H9 (cell line): ENCODE data around the gene MAPK8IP2. TPM values are rescaled to one million over a fixed set of nuclear protein-coding genes. Genes with fewer than 3 reads are reported as not detected.

ENCODE experiments used
- DNase-seq: peaks from one replicate; pipeline ENCODE4 v3.0.0-alpha.2; 2017
- H2AFZ ChIP-seq: one replicate; pipeline ENCODE4 v1.6.1; 2013; ENCODE audit warnings: mild to moderate bottlenecking, low read length, control low read depth, moderate library complexity
- H2AK5ac ChIP-seq: 2 replicates; pipeline ENCODE4 v1.6.1; 2013; ENCODE audit warnings: low read length, control low read depth, mixed read lengths; ENCODE audit not compliant: insufficient read length
- H2BK120ac ChIP-seq: one replicate; pipeline ENCODE4 v1.6.1; 2013; ENCODE audit warnings: low read depth, mild to moderate bottlenecking, low read length, control low read depth, inconsistent platforms; ENCODE audit not compliant: poor library complexity, severe bottlenecking
- H2BK12ac ChIP-seq: 2 replicates; pipeline ENCODE4 v1.6.1; 2013; ENCODE audit warnings: low read length, control low read depth, mixed read lengths, low read depth; ENCODE audit not compliant: insufficient read length
- H2BK15ac ChIP-seq: 2 replicates; pipeline ENCODE4 v1.6.1; 2013; ENCODE audit warnings: low read depth, low read length, control low read depth
- H2BK20ac ChIP-seq: one replicate; pipeline ENCODE4 v1.6.1; 2013; ENCODE audit warnings: low read depth, mild to moderate bottlenecking, low read length, control low read depth, inconsistent platforms; ENCODE audit not compliant: poor library complexity, severe bottlenecking
- H2BK5ac ChIP-seq: 2 replicates; pipeline ENCODE4 v1.6.1; 2013; ENCODE audit warnings: low read length, control low read depth, mixed read lengths; ENCODE audit not compliant: insufficient read length
- H3K14ac ChIP-seq: 2 replicates; pipeline ENCODE4 v1.6.1; 2013; ENCODE audit warnings: low read length, control low read depth; ENCODE audit not compliant: insufficient read depth
- H3K18ac ChIP-seq: 2 replicates; pipeline ENCODE4 v1.6.1; 2013; ENCODE audit warnings: low read depth, mild to moderate bottlenecking, mixed read lengths, low read length, control low read depth; ENCODE audit not compliant: insufficient read length
- H3K23ac ChIP-seq: 2 replicates; pipeline ENCODE4 v1.6.1; 2013; ENCODE audit warnings: low read length, control low read depth, mixed read lengths, low read depth; ENCODE audit not compliant: insufficient read length
- H3K23me2 ChIP-seq: 2 replicates; pipeline ENCODE4 v1.6.1; 2013; ENCODE audit warnings: low read depth, mild to moderate bottlenecking, mixed read lengths, low read length, control low read depth; ENCODE audit not compliant: insufficient read length, poor library complexity, severe bottlenecking
- H3K27ac ChIP-seq: 2 replicates; pipeline ENCODE4 v1.5.1; 2013; ENCODE audit warnings: low read length, control low read depth, mixed read lengths, low read depth; ENCODE audit not compliant: insufficient read length
- H3K27me3 ChIP-seq: 2 replicates; pipeline ENCODE4 v1.6.1; 2013; ENCODE audit warnings: low read length, control low read depth, inconsistent platforms; ENCODE audit not compliant: insufficient read depth
- H3K4ac ChIP-seq: 2 replicates; pipeline ENCODE4 v1.6.1; 2013; ENCODE audit warnings: low read depth, mild to moderate bottlenecking, control low read depth, inconsistent platforms, low read length, moderate library complexity
- H3K4me1 ChIP-seq: 2 replicates; pipeline ENCODE4 v1.6.1; 2013; ENCODE audit warnings: low read length, control low read depth, inconsistent platforms; ENCODE audit not compliant: insufficient read depth
- H3K4me2 ChIP-seq: 2 replicates; pipeline ENCODE4 v1.6.1; 2013; ENCODE audit warnings: low read length, control low read depth, mixed read lengths; ENCODE audit not compliant: insufficient read length, insufficient read depth
- H3K56ac ChIP-seq: 2 replicates; pipeline ENCODE4 v1.6.1; 2013; ENCODE audit warnings: low read depth, mild to moderate bottlenecking, mixed read lengths, low read length, control low read depth; ENCODE audit not compliant: insufficient read length
- H3K79me1 ChIP-seq: 2 replicates; pipeline ENCODE4 v1.6.1; 2013; ENCODE audit warnings: low read depth, mild to moderate bottlenecking, moderate library complexity, low read length, control low read depth, inconsistent platforms; ENCODE audit not compliant: insufficient read depth, poor library complexity, severe bottlenecking
- H3K79me2 ChIP-seq: 2 replicates; pipeline ENCODE4 v1.6.1; 2013; ENCODE audit warnings: low read length, control low read depth, inconsistent platforms; ENCODE audit not compliant: insufficient read depth
- H3K9ac ChIP-seq: 2 replicates; pipeline ENCODE4 v1.6.1; 2013; ENCODE audit warnings: low read length, control low read depth, mixed read lengths; ENCODE audit not compliant: insufficient read length; ENCODE audit errors: extremely low read depth
- H3K9me3 ChIP-seq: one replicate; pipeline ENCODE4 v1.6.1; 2013; ENCODE audit warnings: low read depth, low read length, inconsistent platforms; ENCODE audit not compliant: control insufficient read depth
- H3T11ph ChIP-seq: one replicate; pipeline ENCODE4 v1.6.1; 2013; ENCODE audit warnings: mild to moderate bottlenecking, low read length, control low read depth, inconsistent platforms
- H4K20me1 ChIP-seq: one replicate; pipeline ENCODE4 v1.6.1; 2013; ENCODE audit not compliant: control insufficient read depth, insufficient read length, insufficient read depth
- H4K5ac ChIP-seq: 2 replicates; pipeline ENCODE4 v1.6.1; 2013; ENCODE audit warnings: low read depth, mild to moderate bottlenecking, mixed read lengths, low read length, control low read depth; ENCODE audit not compliant: insufficient read length
- H4K8ac ChIP-seq: replicated peaks from 2 replicates; pipeline ENCODE4 v1.6.1; 2013; ENCODE audit warnings: low read length, control low read depth, mixed read lengths, low read depth; ENCODE audit not compliant: insufficient read length
- H4K91ac ChIP-seq: 2 replicates; pipeline ENCODE4 v1.6.1; 2013; ENCODE audit warnings: low read depth, mild to moderate bottlenecking, moderate library complexity, mixed read lengths, low read length, control low read depth; ENCODE audit not compliant: insufficient read length
- H3K27ac Mint-ChIP-seq, 3 experiments: 2 replicates in 2 of 3; 3 replicates in 1 of 3; pipeline ENCODE4 v1.8.0; 2020 to 2021; ENCODE audit warnings: mixed read lengths in 3 of 3, mild to moderate bottlenecking in 1 of 3, moderate library complexity in 1 of 3
- H3K27me3 Mint-ChIP-seq: 2 replicates; pipeline ENCODE4 v1.8.0; 2021; ENCODE audit warnings: low read depth, mild to moderate bottlenecking, moderate library complexity, mixed read lengths
- H3K36me3 Mint-ChIP-seq, 3 experiments: 2 replicates in 2 of 3; 3 replicates in 1 of 3; pipeline ENCODE4 v1.8.0; 2020 to 2021; ENCODE audit warnings: low read depth in 3 of 3, mixed read lengths in 3 of 3; ENCODE audit not compliant: insufficient read depth in 1 of 3
- H3K4me1 Mint-ChIP-seq, 2 experiments: 2 replicates each; pipeline ENCODE4 v1.8.0; 2020; ENCODE audit warnings: mixed read lengths in 2 of 2
- H3K4me3 Mint-ChIP-seq, 2 experiments: 2 replicates in 1 of 2; 3 replicates in 1 of 2; pipeline ENCODE4 v1.8.0; 2020 to 2021; ENCODE audit warnings: mild to moderate bottlenecking in 2 of 2, mixed read lengths in 2 of 2, moderate library complexity in 1 of 2
- H3K9me3 Mint-ChIP-seq, 2 experiments: 2 replicates in 1 of 2; 3 replicates in 1 of 2; pipeline ENCODE4 v1.8.0; 2020; ENCODE audit warnings: mild to moderate bottlenecking in 2 of 2, mixed read lengths in 2 of 2, moderate library complexity in 1 of 2
- WGBS: extraction: QIAGEN DNeasy Blood & Tissue Kit; methylation state at CpG from one replicate; pipeline ENCODE4 v1.1.7; 2013; ENCODE audit warnings: missing lambda C conversion rate, low lambda C conversion rate, mixed read lengths; ENCODE audit not compliant: insufficient read length; ENCODE audit errors: extremely low coverage; 5-methylcytosine and 5-hydroxymethylcytosine counted together
- total RNA-seq: library from RNA; stranded (reverse); gene quantifications from 2 replicates; pipeline ENCODE4 v1.2.1, GENCODE V29; 2021
- TF ChIP-seq, protein P1 (sequence below): fragments of 200-600 bp; sonication (generic); conservative IDR thresholded peaks from 3 replicates; pipeline ENCODE4 v1.8.0; 2021; ENCODE audit warnings: antibody characterized with exemption, mild to moderate bottlenecking

MAPK8IP2 gene
- total RNA-seq, 1 experiment from 2014 or later: 5.7 TPM

DNA sequence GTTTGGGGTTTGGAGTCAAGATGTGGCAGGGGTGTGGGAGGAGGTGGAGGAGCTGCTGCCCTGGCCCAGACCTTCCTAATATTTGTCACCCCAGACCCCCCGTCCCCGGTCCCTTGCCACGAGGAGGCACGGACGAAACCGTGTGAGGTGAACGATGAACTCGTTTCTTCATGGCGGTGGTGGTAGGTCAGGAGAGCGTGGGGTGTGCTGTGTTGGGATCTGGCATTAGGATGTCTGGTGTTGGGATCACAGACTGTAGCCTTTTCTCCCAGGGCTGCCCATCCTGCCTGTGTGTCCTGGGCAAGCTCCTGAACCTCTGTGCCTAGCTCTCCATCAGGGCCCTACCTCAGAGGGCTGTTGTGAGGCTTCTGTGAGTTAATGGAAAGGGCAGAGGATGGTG lies 8.4 kb downstream of the MAPK8IP2 start:
- no peaks in the 10 kb centered on the region for H3K27me3 ChIP-seq
- peaks cover 10 to 16% of the 10 kb centered on the region in 2 experiments for H3K4me1 Mint-ChIP-seq
- no peak overlapping the region for H3K56ac ChIP-seq
- H3K14ac ChIP-seq: no peak overlapping the region
- H3K79me2 ChIP-seq: no peaks in the 10 kb centered on the region
- no peaks in the 10 kb centered on the region for H3K9me3 Mint-ChIP-seq
- no peak overlapping the region for H2AK5ac ChIP-seq
- H3K36me3 Mint-ChIP-seq: no peaks in the 10 kb centered on the region; a peak in 2 of 7 replicates
- no peak overlapping the region for H4K8ac ChIP-seq
- peaks cover 3% of the 10 kb centered on the region; the same call in 1 of the 2 replicates for H3K4me1 ChIP-seq
- H2BK15ac ChIP-seq: no peak overlapping the region
- no peak overlapping the region for H3K9ac ChIP-seq
- H3K4ac ChIP-seq: no peak overlapping the region
- no peak overlapping the region for H3K4me2 ChIP-seq
- H4K5ac ChIP-seq: no peak overlapping the region
- no peaks in the 10 kb centered on the region for H4K20me1 ChIP-seq
- no peak for DNase-seq
- TF ChIP-seq, protein P1, sequence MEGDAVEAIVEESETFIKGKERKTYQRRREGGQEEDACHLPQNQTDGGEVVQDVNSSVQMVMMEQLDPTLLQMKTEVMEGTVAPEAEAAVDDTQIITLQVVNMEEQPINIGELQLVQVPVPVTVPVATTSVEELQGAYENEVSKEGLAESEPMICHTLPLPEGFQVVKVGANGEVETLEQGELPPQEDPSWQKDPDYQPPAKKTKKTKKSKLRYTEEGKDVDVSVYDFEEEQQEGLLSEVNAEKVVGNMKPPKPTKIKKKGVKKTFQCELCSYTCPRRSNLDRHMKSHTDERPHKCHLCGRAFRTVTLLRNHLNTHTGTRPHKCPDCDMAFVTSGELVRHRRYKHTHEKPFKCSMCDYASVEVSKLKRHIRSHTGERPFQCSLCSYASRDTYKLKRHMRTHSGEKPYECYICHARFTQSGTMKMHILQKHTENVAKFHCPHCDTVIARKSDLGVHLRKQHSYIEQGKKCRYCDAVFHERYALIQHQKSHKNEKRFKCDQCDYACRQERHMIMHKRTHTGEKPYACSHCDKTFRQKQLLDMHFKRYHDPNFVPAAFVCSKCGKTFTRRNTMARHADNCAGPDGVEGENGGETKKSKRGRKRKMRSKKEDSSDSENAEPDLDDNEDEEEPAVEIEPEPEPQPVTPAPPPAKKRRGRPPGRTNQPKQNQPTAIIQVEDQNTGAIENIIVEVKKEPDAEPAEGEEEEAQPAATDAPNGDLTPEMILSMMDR: no peak
- peaks cover 36% of the 10 kb centered on the region for H3K27me3 Mint-ChIP-seq
- no peak overlapping the region for H4K91ac ChIP-seq
- no peaks in the 10 kb centered on the region for H3K79me1 ChIP-seq
- H3T11ph ChIP-seq: no peak overlapping the region
- peaks cover 5% of the 10 kb centered on the region for H3K23me2 ChIP-seq
- no CpG with 5 or more reads among the region's 10 CpGs for WGBS
- H2AFZ ChIP-seq: no peak overlapping the region
- H3K18ac ChIP-seq: no peak overlapping the region
- H2BK12ac ChIP-seq: no peak overlapping the region
- no peak overlapping the region for H3K4me3 Mint-ChIP-seq
- no peak overlapping the region for H2BK5ac ChIP-seq
- H2BK20ac ChIP-seq: no peak overlapping the region
- no peak overlapping the region for H3K23ac ChIP-seq
- no peaks in the 10 kb centered on the region for H3K9me3 ChIP-seq
- no peak overlapping the region for H3K27ac ChIP-seq
- no peak overlapping the region for H3K27ac Mint-ChIP-seq
- no peak overlapping the region for H2BK120ac ChIP-seq
